Tibial nerve (tissue), 3 donors: ENCODE results near the gene ANKH.

ENCODE experiments used
- CTCF ChIP-seq, 5 experiments: fragments of 200-600 bp in 3 of 5; fragments of 450-650 bp in 2 of 5; sonication (generic) in 3 of 5; IDR thresholded peaks; one replicate each; pipeline ENCODE4 v1.5.1; 2016 to 2019; ENCODE audit warnings: antibody characterized with exemption in 5 of 5, mild to moderate bottlenecking in 3 of 5, moderate library complexity in 2 of 5
- POLR2A ChIP-seq, 2 donors: fragments of 450-650 bp; IDR thresholded peaks; one replicate each; pipeline ENCODE4 v1.6.1; 2017; ENCODE audit warnings: antibody characterized with exemption in 2 of 2, mild to moderate bottlenecking in 2 of 2, moderate library complexity in 2 of 2

DNA sequence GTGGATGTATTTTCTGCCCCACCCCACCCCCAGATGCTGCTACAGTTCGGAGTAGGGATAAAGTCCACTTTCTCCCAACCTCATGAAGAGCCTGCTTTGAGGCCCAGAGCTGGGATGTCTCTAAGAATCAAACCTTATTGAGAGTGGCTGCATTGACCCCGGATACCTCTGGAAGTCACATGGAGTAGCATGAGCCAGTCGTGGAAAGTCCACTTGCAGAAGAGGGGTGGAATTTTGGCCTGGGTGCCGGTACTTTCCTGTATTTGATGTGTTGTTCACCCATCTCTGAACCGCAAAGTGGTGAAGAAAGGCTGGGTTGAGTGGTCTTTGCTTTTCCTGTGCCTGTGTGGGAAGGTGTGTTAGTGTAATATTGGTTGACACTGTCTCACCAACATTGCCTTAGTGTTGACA is 203.4 kb downstream of the ANKH start:
- TF ChIP-seq CTCF (IDR thresholded peaks at IDR 0.05) (no peak), POLR2A (IDR thresholded peaks at IDR 0.05) (no peak)
